GM18519 (cell line): Measurements from ENCODE around the gene ST3GAL3.
"Not testable (repeated sequence)": the region's sequence is repeated elsewhere in the genome, so short reads cannot be mapped to it uniquely, and the experiment has no call there.

ENCODE experiments used
- ATAC-seq: cut with Tn5 transposase; IDR thresholded peaks from one replicate; pipeline ENCODE4 v1.9.1; 2021; ENCODE audit warnings: mild to moderate bottlenecking, moderate library complexity; ENCODE audit not compliant: unreplicated experiment, low FRiP score

Gene ST3GAL3

GRCh38 chr1:43817304-43817939 lies 110.1 kb downstream of the ST3GAL3 start:
- ATAC-seq = no peak

- ATAC-seq = no peak
These were observed 111.4 kb downstream of the ST3GAL3 start for GRCh38 chr1:43818691-43819090.

GRCh38 chr1:43819357-43819756 lies 112.0 kb downstream of the ST3GAL3 start:
- ATAC-seq = no peak

GRCh38 chr1:43821471-43821870 lies 114.1 kb downstream of the ST3GAL3 start:
- ATAC-seq = no peak

GRCh38 chr1:43822040-43822690 lies 114.8 kb downstream of the ST3GAL3 start:
- ATAC-seq = no peak

- ATAC-seq = no peak
These were observed 117.5 kb downstream of the ST3GAL3 start for GRCh38 chr1:43824795-43825194.

- ATAC-seq = no peak
These were observed 121.2 kb downstream of the ST3GAL3 start for GRCh38 chr1:43828574-43828973.

GRCh38 chr1:43830802-43831201 lies 123.5 kb downstream of the ST3GAL3 start:
- ATAC-seq = no peak

GRCh38 chr1:43831851-43832250 lies 124.5 kb downstream of the ST3GAL3 start:
- no peak for ATAC-seq

GRCh38 chr1:43832255-43832654 lies 124.9 kb downstream of the ST3GAL3 start:
- no peak for ATAC-seq

GRCh38 chr1:43832998-43833397 lies 125.7 kb downstream of the ST3GAL3 start:
- no peak for ATAC-seq

GRCh38 chr1:43833902-43834279 lies 126.6 kb downstream of the ST3GAL3 start:
- not testable (repeated sequence) for ATAC-seq

- no peak for ATAC-seq
These were observed 127.1 kb downstream of the ST3GAL3 start for GRCh38 chr1:43834280-43835081.

GRCh38 chr1:43835082-43836021 lies 128.0 kb downstream of the ST3GAL3 start:
- no peak for ATAC-seq

GRCh38 chr1:43836267-43836951 lies 129.1 kb downstream of the ST3GAL3 start:
- ATAC-seq = no peak

GRCh38 chr1:43839056-43839455 lies 131.7 kb downstream of the ST3GAL3 start:
- no peak for ATAC-seq

GRCh38 chr1:43841321-43842174 lies 134.2 kb downstream of the ST3GAL3 start:
- ATAC-seq = no peak

GRCh38 chr1:43842175-43842498 lies 134.8 kb downstream of the ST3GAL3 start:
- no peak for ATAC-seq

GRCh38 chr1:43843684-43844083 lies 136.3 kb downstream of the ST3GAL3 start:
- ATAC-seq = no peak
